Fibroblast of the aortic adventitia (primary cell): ENCODE results near the gene ACTMAP. TPM values are rescaled to one million over a fixed set of nuclear protein-coding genes. Genes with fewer than 3 reads are reported as not detected.
"Not testable (repeated sequence)": the region's sequence is repeated elsewhere in the genome, so short reads cannot be mapped to it uniquely, and the experiment has no call there.

Experiments
- DNase-seq: peaks from one replicate; pipeline ENCODE4 v3.0.0-alpha.2; 2010; ENCODE audit warnings: low read depth
- H3K4me3 ChIP-seq: 2 replicates; pipeline ENCODE4 v1.5.1; 2011; ENCODE audit warnings: low read depth, mild to moderate bottlenecking, control low read depth, low read length, moderate library complexity
- CTCF ChIP-seq: IDR thresholded peaks from 2 replicates; pipeline ENCODE4 v1.5.1; 2011; ENCODE audit warnings: mild to moderate bottlenecking, low read length, control low read depth, inconsistent platforms; ENCODE audit not compliant: insufficient read depth
- total RNA-seq: library from RNA; depleted of rRNA; stranded (reverse); fragments of >200 nt; gene quantifications from 2 replicates; pipeline ENCODE4 v1.2.3, GENCODE V29; 2012; ENCODE audit warnings: low replicate concordance

The ACTMAP gene
- total RNA-seq, 1 donor, result 0.99 TPM

GRCh38 chr19:40775632-40776022 lies 25.4 kb upstream of the ACTMAP start:
- TF ChIP-seq CTCF, result no peak
- no peak overlapping the region for H3K4me3 ChIP-seq
- no peak for DNase-seq

- no peak for DNase-seq
- no peak for TF ChIP-seq CTCF
- no peak within 1 kb of the TSS for H3K4me3 ChIP-seq
Measured at GRCh38 chr19:40774916-40775631, 24.8 kb upstream of the ACTMAP start, which contains the start of gene MIA. Gene MIA, plus strand, starts transcription at chr19:40775521. Its CDS starts 22 bp downstream, at chr19:40775543.

GRCh38 chr19:40771101-40771862 lies 21.0 kb upstream of the ACTMAP start:
- not testable (repeated sequence) for H3K4me3 ChIP-seq, DNase-seq

GRCh38 chr19:40768869-40769268 lies 18.6 kb upstream of the ACTMAP start:
- no peak for TF ChIP-seq CTCF
- no peak overlapping the region for H3K4me3 ChIP-seq
- DNase-seq, result no peak

GRCh38 chr19:40766385-40766784 lies 16.1 kb upstream of the ACTMAP start:
- H3K4me3 ChIP-seq, DNase-seq: not testable (repeated sequence)

GRCh38 chr19:40763963-40764362 lies 13.7 kb upstream of the ACTMAP start:
- TF ChIP-seq CTCF, result no peak
- no peak overlapping the region for H3K4me3 ChIP-seq
- no peak for DNase-seq

- no peak for DNase-seq
- TF ChIP-seq CTCF, result no peak
- no peak overlapping the region for H3K4me3 ChIP-seq
Measured at GRCh38 chr19:40763526-40763925, 13.2 kb upstream of the ACTMAP start.
